ENCODE data around the gene C20orf144. TPM values are rescaled to one million over a fixed set of nuclear protein-coding genes. Genes with fewer than 3 reads are reported as not detected.
A peak's percentile ranks its signal among the peaks of the same experiment; 100 is the strongest.

C20orf144 gene
- total RNA-seq, 4 donors from 2014 or later = 0.23 TPM; not detected in 3

DNA sequence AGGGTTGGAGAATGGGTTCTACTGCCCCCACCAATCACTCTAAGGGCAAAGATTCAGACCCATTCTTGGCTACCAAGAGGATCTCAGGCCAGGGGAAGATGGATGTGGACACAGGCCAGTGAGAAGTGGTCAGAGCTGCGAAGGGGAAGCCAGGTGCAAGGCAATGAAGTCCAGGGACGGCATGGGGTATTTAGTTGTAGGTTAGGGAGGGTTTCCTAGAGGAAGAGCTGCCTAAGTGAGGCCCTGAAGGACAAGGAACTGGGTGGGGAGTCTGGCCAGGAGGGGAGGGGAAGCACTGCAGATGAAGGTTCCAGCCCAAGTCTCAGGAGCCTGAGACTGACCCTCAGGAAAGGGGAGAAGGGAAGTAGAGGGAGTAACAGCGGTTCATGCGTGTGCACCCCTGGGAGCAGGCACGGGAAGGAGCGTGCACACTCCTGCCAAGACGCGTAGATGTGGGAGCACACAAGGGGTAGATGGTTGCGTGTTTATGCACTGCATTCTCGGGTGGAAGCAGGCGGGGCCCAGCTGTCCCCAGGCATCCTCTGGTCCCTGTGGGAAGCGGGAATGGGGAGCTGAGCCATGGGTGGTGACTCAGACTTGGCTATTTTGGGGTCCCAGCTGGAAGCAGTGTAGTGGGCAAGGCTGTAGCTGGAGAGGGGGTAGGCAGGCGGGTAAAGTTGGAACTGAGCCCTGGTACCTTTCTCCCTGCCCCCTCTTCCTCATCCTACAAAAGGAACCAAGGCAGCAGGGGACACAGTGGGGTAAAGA, 7.9 kb downstream of the C20orf144 start:
- H3K4me1 ChIP-seq = peaks cover 42 to 70% (median 57%) of the 10 kb centered on the region in 4 donors
- peaks cover 0 to 33% (median 23%) of the 10 kb centered on the region in 4 donors for H3K36me3 ChIP-seq
- no peaks in the 10 kb centered on the region for H3K27me3 ChIP-seq
- H3K9me3 ChIP-seq = no peaks in the 10 kb centered on the region
- no peak overlapping the region for H3K4me3 ChIP-seq
- intact Hi-C loops (cut with DNase I) = no loop called here
- 78% methylated on average over 13 of the region's 13 CpGs for WGBS
- H3K27ac ChIP-seq (replicated peaks in 1 of 4) = peak overlapping the region in 2 of 4 donors; percentile 24 to 44
- DNase-seq (ENCODE audit: extremely low spot score) = no peak
- TF ChIP-seq EP300 (IDR thresholded peaks at IDR 0.05) (no peak), CTCF (IDR thresholded peaks at IDR 0.05) (no peak), POLR2AphosphoS5 (IDR thresholded peaks at IDR 0.05) (no peak), POLR2A (IDR thresholded peaks at IDR 0.05; ENCODE audit: low read depth) (no peak)

- no peaks in the 10 kb centered on the region for H3K9me3 ChIP-seq
- peak overlapping the region in 2 of 4 donors; percentile 95 to 96 for H3K27ac ChIP-seq (replicated peaks in 1 of 4)
- no peak for TF ChIP-seq POLR2A (IDR thresholded peaks at IDR 0.05; ENCODE audit: low read depth)
- no peak for DNase-seq (ENCODE audit: extremely low spot score)
- WGBS = 89% methylated on average over 6 of the region's 6 CpGs
- no peaks in the 10 kb centered on the region for H3K27me3 ChIP-seq
- no peak overlapping the region for H3K4me3 ChIP-seq
- intact Hi-C loops (cut with DNase I) = no loop called here
- peaks cover 43 to 74% (median 60%) of the 10 kb centered on the region in 4 donors for H3K4me1 ChIP-seq
- H3K36me3 ChIP-seq = peaks cover 0 to 33% (median 23%) of the 10 kb centered on the region in 4 donors
Measured at GRCh38 chr20:33670715-33671499, 8.8 kb downstream of the C20orf144 start.

GRCh38 chr20:33671573-33672288, 9.6 kb downstream of the C20orf144 start:
- intact Hi-C loops (cut with DNase I) = no loop called here

DNA sequence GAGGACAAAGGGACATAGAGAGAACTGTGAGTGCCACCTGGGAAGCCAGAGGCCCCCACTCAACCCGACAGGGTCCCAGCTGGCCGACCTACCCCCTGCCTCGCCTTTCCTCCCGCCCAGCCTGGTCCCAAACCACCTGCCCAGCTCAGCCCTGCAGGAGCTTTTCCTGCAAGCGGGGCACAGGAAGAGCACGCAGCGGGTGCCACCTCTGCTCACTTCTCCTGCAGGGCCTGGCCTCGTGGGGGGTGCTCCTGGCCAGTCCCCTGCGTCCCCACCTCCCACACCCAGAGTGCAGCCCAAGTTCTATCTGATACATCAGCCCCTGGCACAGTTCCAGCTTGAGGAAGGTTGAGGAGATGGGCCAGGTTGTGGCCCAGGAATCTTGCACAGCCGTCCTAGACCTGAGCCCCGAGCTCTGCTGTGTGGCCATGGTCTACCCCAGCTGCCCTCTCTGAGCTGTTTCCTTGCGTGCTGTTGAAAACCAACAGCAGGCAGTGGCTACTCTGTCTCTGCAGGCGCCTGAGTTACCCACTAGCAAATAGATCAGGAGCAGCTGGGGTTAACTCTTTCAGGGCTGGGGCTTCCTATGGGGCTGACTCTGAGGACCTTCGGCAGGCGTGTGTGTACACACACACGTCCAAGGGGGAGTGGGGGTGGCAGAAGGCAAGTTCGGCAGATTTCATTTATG, 10.4 kb downstream of the C20orf144 start:
- no peak for DNase-seq (ENCODE audit: extremely low spot score)
- Histone ChIP-seq H3K27me3 (no peaks in the 10 kb centered on the region), H3K9me3 (no peaks in the 10 kb centered on the region), H3K27ac (replicated peaks in 1 of 4) (peak overlapping the region; percentile 93 to 97 (median 96)), H3K4me1 (peaks cover 37 to 75% (median 64%) of the 10 kb centered on the region in 4 donors), H3K4me3 (peak overlapping the region; percentile 80 to 94 (median 84)), H3K36me3 (peaks cover 0 to 33% (median 23%) of the 10 kb centered on the region in 4 donors)
- 48% methylated on average over 9 of the region's 17 CpGs for WGBS
- TF ChIP-seq EP300 (IDR thresholded peaks at IDR 0.05) (no peak), CTCF (IDR thresholded peaks at IDR 0.05) (no peak), POLR2AphosphoS5 (IDR thresholded peaks at IDR 0.05) (no peak), POLR2A (IDR thresholded peaks at IDR 0.05; ENCODE audit: low read depth) (no peak)
- intact Hi-C loops (cut with DNase I) = no loop called here

More at GRCh38 chr20:33671573-33672288, 9.6 kb downstream of the C20orf144 start:
- no peak for TF ChIP-seq POLR2AphosphoS5 (IDR thresholded peaks at IDR 0.05)
- TF ChIP-seq EP300 (IDR thresholded peaks at IDR 0.05) = no peak
- no peak for TF ChIP-seq POLR2A (IDR thresholded peaks at IDR 0.05; ENCODE audit: low read depth)
- no peak for TF ChIP-seq CTCF (IDR thresholded peaks at IDR 0.05)
- H3K4me3 ChIP-seq = no peak overlapping the region
- no peak for DNase-seq (ENCODE audit: extremely low spot score)
- no peaks in the 10 kb centered on the region for H3K9me3 ChIP-seq
- peak overlapping the region; percentile 37 to 97 (median 96) for H3K27ac ChIP-seq (replicated peaks in 1 of 4)
- peaks cover 0 to 33% (median 23%) of the 10 kb centered on the region in 4 donors for H3K36me3 ChIP-seq
- no peaks in the 10 kb centered on the region for H3K27me3 ChIP-seq
- H3K4me1 ChIP-seq = peaks cover 40 to 74% (median 62%) of the 10 kb centered on the region in 4 donors
- 84% methylated on average over 8 of the region's 8 CpGs for WGBS

Data from esophagus muscularis mucosa (tissue), 4 donors.